ENCODE data around the gene PRKD3. TPM values are rescaled to one million over a fixed set of nuclear protein-coding genes. Genes with fewer than 3 reads are reported as not detected.

The PRKD3 gene
- total and polyA plus RNA-seq, 9 of the 15 experiments (the other 6 are each of a cell fraction or from before 2014, with no cell fraction given) = 4.7 to 26.7 (median 17.0) TPM

DNA sequence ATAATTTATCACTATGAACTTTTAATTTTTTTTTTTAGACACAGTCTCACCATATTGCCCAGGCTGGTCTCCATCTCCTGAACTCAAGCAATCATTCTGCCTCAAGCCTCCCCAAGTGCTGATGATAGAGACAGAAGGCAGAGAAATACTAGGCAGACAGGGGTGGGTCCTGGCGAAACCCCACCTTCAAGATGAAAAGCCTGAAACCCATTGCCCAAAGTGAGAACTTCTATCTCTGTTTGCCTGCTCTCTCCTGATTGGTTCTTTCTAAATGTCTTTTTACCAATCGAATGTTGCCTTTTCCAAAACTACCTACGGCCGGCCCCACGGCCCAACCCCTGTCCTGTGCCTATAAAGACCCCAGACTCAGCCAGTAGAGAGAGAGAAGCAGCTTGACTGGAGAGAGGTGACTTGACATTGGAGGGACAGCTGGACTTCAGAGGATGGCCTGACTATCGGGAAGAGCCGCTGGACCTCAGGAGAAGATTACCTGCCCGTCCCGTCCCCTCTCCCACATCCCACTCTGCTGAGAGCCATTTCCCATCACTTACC lies 21.9 kb downstream of the PRKD3 start:
- no peaks in the 10 kb centered on the region for H3K9me3 ChIP-seq (replicated peaks; ENCODE audit: control insufficient read depth, insufficient read depth, low read depth, low read length)
- 86% methylated on average over 3 of the region's 9 CpGs for WGBS (ENCODE audit: insufficient coverage, low coverage, missing lambda C conversion rate)
- in situ Hi-C loops (cut with MboI) (no loop called here), intact Hi-C loops (cut with micrococcal nuclease) (no loop called here)
- TF ChIP-seq KDM1A (IDR thresholded peaks at IDR 0.05) = no peak
- TF ChIP-seq CTBP1 (IDR thresholded peaks at IDR 0.05; ENCODE audit: borderline replicate concordance) = no peak
- TF ChIP-seq KAT2B (IDR thresholded peaks at IDR 0.05; ENCODE audit: low read depth, low read length) = no peak
- TF ChIP-seq GABPA (tag; conservative IDR thresholded peaks at IDR 0.05; ENCODE audit: low read depth) = no peak
- TF ChIP-seq PHF21A (IDR thresholded peaks at IDR 0.05; ENCODE audit: borderline replicate concordance, low read depth) = no peak
- TF ChIP-seq NCOA2 (IDR thresholded peaks at IDR 0.05; ENCODE audit: partially characterized antibody in 2 of 2) = no peak
- TF ChIP-seq, protein P1, sequence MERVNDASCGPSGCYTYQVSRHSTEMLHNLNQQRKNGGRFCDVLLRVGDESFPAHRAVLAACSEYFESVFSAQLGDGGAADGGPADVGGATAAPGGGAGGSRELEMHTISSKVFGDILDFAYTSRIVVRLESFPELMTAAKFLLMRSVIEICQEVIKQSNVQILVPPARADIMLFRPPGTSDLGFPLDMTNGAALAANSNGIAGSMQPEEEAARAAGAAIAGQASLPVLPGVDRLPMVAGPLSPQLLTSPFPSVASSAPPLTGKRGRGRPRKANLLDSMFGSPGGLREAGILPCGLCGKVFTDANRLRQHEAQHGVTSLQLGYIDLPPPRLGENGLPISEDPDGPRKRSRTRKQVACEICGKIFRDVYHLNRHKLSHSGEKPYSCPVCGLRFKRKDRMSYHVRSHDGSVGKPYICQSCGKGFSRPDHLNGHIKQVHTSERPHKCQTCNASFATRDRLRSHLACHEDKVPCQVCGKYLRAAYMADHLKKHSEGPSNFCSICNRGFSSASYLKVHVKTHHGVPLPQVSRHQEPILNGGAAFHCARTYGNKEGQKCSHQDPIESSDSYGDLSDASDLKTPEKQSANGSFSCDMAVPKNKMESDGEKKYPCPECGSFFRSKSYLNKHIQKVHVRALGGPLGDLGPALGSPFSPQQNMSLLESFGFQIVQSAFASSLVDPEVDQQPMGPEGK (CRISPR knock-in tag; IDR thresholded peaks at IDR 0.05; ENCODE audit: borderline replicate concordance) = no peak
- TF ChIP-seq KLF13 (tag; IDR thresholded peaks at IDR 0.05; ENCODE audit: borderline replicate concordance, low read depth) = no peak
- TF ChIP-seq BRCA1 (IDR thresholded peaks at IDR 0.05) = no peak
- TF ChIP-seq BRCA1 (CRISPR knock-in tag; IDR thresholded peaks at IDR 0.05) = no peak
- TF ChIP-seq, protein P2, sequence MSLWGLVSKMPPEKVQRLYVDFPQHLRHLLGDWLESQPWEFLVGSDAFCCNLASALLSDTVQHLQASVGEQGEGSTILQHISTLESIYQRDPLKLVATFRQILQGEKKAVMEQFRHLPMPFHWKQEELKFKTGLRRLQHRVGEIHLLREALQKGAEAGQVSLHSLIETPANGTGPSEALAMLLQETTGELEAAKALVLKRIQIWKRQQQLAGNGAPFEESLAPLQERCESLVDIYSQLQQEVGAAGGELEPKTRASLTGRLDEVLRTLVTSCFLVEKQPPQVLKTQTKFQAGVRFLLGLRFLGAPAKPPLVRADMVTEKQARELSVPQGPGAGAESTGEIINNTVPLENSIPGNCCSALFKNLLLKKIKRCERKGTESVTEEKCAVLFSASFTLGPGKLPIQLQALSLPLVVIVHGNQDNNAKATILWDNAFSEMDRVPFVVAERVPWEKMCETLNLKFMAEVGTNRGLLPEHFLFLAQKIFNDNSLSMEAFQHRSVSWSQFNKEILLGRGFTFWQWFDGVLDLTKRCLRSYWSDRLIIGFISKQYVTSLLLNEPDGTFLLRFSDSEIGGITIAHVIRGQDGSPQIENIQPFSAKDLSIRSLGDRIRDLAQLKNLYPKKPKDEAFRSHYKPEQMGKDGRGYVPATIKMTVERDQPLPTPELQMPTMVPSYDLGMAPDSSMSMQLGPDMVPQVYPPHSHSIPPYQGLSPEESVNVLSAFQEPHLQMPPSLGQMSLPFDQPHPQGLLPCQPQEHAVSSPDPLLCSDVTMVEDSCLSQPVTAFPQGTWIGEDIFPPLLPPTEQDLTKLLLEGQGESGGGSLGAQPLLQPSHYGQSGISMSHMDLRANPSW (CRISPR knock-in tag; IDR thresholded peaks at IDR 0.05) = no peak
- no peak for TF ChIP-seq SRSF9 (IDR thresholded peaks at IDR 0.05; ENCODE audit: borderline replicate concordance, low read depth, low read length)
- TF ChIP-seq SMARCE1 (IDR thresholded peaks at IDR 0.05) = no peak
- no peak overlapping the region for H2AFZ ChIP-seq (ENCODE audit: low read depth, low read length)
- H3K4me1 ChIP-seq (replicated peaks in 1 of 2; ENCODE audit: control insufficient read depth in 2 of 2, insufficient read depth in 2 of 2, low read length in 2 of 2) = no peaks in the 10 kb centered on the region
- no peak overlapping the region for H3K4me3 ChIP-seq
- ATAC-seq (no peak), FAIRE-seq (no peak), DNase-seq (ENCODE audit: extremely low read depth in 1 of 4, low spot score in 3 of 4) (no peak)
- no peak overlapping the region for H3K27ac ChIP-seq (ENCODE audit: extremely low read depth, low read depth, low read length)
- H3K9me1 ChIP-seq (ENCODE audit: control insufficient read depth, insufficient read depth, low read length) = no peaks in the 10 kb centered on the region
- CTCF ChIA-PET (ENCODE audit: low intra/inter-chr PET ratio) = no interaction called here
- BruUV-seq (replicated peaks) = no TSS peak
- POLR2A ChIA-PET = interaction anchor here (0.7 kb wide), 1 partner anchor 146 kb away, joined by 3 read pairs; the partner anchor contains the start of gene EIF2AK2
- H3K4me2 ChIP-seq (ENCODE audit: insufficient read depth, low read length) = no peak overlapping the region
- no peak overlapping the region for H3K9ac ChIP-seq (ENCODE audit: insufficient read depth in 1 of 2, low read depth in 2 of 2, low read length in 2 of 2)
- no peaks in the 10 kb centered on the region for H3K36me3 ChIP-seq (ENCODE audit: control insufficient read depth, insufficient read depth, low read length)
- no peaks in the 10 kb centered on the region for H4K20me1 ChIP-seq (replicated peaks; ENCODE audit: control insufficient read depth, insufficient read depth, low read length)
- H3K27me3 ChIP-seq (ENCODE audit: control insufficient read depth in 2 of 2, insufficient read depth in 2 of 2, low read length in 2 of 2) = no peaks in the 10 kb centered on the region
- 0 out of 3 replicates have a peak, but pooled peaks cover 2% of the 10 kb centered on the region for H3K79me2 ChIP-seq (ENCODE audit: control insufficient read depth, insufficient read depth, low read length)
